ENCODE data around the gene B3GNT5. TPM values are rescaled to one million over a fixed set of nuclear protein-coding genes. Genes with fewer than 3 reads are reported as not detected.

Gene B3GNT5
- total RNA-seq, 1 donor, result 37.6 TPM

GRCh38 chr3:183285318-183285717 lies 32.3 kb downstream of the B3GNT5 start:
- H3K4me3 ChIP-seq (ENCODE audit: low read length), result no peak overlapping the region
- no peaks in the 10 kb centered on the region for H3K27me3 ChIP-seq (ENCODE audit: insufficient read depth, low read length)
- H3K4me1 ChIP-seq (ENCODE audit: insufficient read depth, low read length), result peaks cover 22% of the 10 kb centered on the region
- H3K9me3 ChIP-seq (ENCODE audit: low read depth, low read length), result no peaks in the 10 kb centered on the region

- no peaks in the 10 kb centered on the region for H3K9me3 ChIP-seq (ENCODE audit: low read depth, low read length)
- H3K4me3 ChIP-seq (ENCODE audit: low read length), result no peak overlapping the region
- H3K27me3 ChIP-seq (ENCODE audit: insufficient read depth, low read length), result no peaks in the 10 kb centered on the region
- H3K4me1 ChIP-seq (ENCODE audit: insufficient read depth, low read length), result peaks cover 22% of the 10 kb centered on the region
Observed at GRCh38 chr3:183285828-183286457, 32.9 kb downstream of the B3GNT5 start.

DNA sequence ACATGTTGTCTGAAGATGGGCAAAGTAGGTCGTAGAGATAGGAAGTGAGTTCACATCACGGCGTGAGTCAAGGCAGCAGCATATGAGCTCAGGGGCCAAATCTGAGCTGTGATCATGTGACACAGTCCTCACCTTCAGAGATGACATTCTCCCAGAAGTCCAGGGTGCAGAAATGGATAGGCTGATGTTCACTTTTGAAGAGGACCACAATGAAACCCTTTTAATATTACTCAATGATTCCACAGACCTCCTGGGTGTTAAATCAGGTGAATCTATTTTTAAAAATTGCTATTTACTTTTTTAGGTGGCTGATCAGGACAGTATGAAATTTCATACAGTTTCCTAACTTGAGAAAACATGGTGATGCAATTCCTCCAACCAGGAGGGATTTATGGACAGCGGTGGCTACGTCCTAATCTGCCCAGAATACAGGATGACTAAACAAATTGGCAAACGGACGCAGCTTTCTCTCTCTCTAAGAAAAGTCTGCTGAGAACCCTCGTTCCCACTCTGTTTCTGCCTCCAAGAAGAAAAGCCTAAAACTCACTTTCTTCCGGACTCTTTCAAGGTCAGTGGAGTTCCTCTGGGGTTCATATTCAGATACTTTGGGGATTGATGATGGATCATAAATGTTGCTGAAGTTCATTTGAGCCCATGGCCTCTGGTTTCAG lies 34.4 kb downstream of the B3GNT5 start:
- Histone ChIP-seq H3K4me1 (ENCODE audit: insufficient read depth, low read length) (peaks cover 22% of the 10 kb centered on the region), H3K4me3 (ENCODE audit: low read length) (no peak overlapping the region), H3K27me3 (ENCODE audit: insufficient read depth, low read length) (no peaks in the 10 kb centered on the region), H3K9me3 (ENCODE audit: low read depth, low read length) (no peaks in the 10 kb centered on the region)

DNA sequence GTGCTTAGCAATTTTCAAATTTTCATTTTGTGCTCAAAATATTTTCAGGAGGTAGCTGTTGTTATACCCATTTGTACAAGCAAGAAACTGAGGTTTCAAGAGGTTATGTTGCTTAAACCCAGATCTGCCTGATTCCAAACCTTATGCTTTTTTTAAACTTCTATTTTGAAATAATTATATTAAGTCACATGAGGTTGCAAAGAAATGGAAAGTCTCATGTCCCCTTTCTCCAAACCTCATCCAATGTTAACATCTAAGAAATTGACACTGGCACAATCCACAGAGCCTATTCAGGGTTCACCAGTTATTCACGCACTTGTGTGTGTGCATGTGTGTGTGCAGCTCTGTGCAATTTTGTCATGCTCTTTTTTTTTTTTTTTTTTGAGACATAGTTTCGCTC lies 35.1 kb downstream of the B3GNT5 start:
- Histone ChIP-seq H3K4me3 (ENCODE audit: low read length) (no peak overlapping the region), H3K27me3 (ENCODE audit: insufficient read depth, low read length) (no peaks in the 10 kb centered on the region), H3K9me3 (ENCODE audit: low read depth, low read length) (no peaks in the 10 kb centered on the region), H3K4me1 (ENCODE audit: insufficient read depth, low read length) (peaks cover 22% of the 10 kb centered on the region)

DNA sequence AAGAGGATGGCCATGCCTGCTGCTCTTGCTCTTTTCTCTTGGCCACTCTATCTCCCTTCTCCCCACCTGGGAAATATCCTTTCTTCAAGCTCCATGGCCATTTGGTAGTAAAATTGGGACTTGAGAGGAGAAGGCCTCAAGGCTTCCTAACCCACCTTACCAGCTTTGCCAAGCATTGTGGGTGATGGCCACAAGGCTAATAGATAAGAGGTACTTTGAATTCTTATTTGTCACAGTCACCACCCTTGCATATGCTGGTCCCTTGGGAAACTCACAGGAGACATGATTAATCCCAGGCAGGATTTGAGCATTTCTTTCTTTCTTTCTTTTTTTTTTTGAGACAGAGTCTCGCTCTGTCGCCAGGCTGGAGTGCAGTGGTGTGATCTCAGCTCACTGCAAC lies 37.2 kb downstream of the B3GNT5 start:
- no peaks in the 10 kb centered on the region for H3K9me3 ChIP-seq (ENCODE audit: low read depth, low read length)
- peaks cover 24% of the 10 kb centered on the region for H3K4me1 ChIP-seq (ENCODE audit: insufficient read depth, low read length)
- H3K4me3 ChIP-seq (ENCODE audit: low read length), result no peak overlapping the region
- no peaks in the 10 kb centered on the region for H3K27me3 ChIP-seq (ENCODE audit: insufficient read depth, low read length)

DNA sequence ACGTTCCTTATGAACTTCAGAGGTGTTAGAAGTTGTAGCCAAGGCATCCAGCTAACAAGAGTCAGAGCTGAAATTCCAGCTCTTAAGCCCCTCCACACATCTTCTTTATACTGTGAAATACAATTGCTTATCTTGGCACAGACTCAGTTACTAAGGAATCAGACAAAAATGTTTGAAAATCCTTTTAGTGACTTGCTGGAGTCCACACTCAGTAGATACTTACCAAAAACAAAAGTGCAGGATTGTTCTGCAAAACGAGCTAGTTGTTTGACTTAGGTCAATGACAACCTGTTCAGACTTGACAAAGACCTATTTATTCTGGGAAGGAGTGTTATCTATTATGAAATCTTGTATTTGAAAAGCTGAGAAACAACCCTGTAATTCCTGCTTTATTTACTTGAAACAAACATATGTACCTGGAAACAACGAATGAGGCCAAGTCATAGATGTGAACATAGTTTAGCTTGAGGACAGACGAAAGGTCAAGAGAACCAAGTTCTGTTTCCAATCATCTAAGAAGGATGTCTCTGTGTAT lies 38.5 kb downstream of the B3GNT5 start:
- H3K9me3 ChIP-seq (ENCODE audit: low read depth, low read length), result no peaks in the 10 kb centered on the region
- H3K4me1 ChIP-seq (ENCODE audit: insufficient read depth, low read length), result peaks cover 24% of the 10 kb centered on the region
- H3K4me3 ChIP-seq (ENCODE audit: low read length), result no peak overlapping the region
- H3K27me3 ChIP-seq (ENCODE audit: insufficient read depth, low read length), result no peaks in the 10 kb centered on the region

GRCh38 chr3:183293966-183294365 lies 40.9 kb downstream of the B3GNT5 start:
- Histone ChIP-seq H3K4me3 (ENCODE audit: low read length) (no peak overlapping the region), H3K4me1 (ENCODE audit: insufficient read depth, low read length) (peaks cover 28% of the 10 kb centered on the region), H3K9me3 (ENCODE audit: low read depth, low read length) (no peaks in the 10 kb centered on the region), H3K27me3 (ENCODE audit: insufficient read depth, low read length) (no peaks in the 10 kb centered on the region)

- no peaks in the 10 kb centered on the region for H3K9me3 ChIP-seq (ENCODE audit: low read depth, low read length)
- H3K4me1 ChIP-seq (ENCODE audit: insufficient read depth, low read length), result peaks cover 32% of the 10 kb centered on the region
- H3K4me3 ChIP-seq (ENCODE audit: low read length), result no peak overlapping the region
- no peaks in the 10 kb centered on the region for H3K27me3 ChIP-seq (ENCODE audit: insufficient read depth, low read length)
Observed at GRCh38 chr3:183295211-183295610, 42.2 kb downstream of the B3GNT5 start.

DNA sequence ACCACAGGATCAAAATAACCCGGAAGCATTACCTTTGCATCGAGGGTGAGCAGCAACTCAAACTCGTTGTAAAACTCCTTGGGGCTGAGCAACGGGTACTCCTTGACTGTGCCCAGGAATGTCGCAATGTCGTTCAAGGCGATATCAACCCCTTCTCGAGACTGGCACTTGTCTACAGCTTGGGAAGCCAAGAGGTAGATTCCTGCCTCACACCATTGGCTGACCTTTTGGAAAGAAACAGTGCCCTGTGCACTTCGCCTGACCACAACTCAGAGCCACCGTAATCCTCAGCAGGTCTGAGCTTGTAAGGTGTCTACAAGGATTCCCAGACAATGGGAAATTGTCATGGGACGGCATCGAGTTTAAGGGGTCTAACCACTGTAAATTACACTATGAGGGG lies 43.9 kb downstream of the B3GNT5 start:
- Histone ChIP-seq H3K27me3 (ENCODE audit: insufficient read depth, low read length) (no peaks in the 10 kb centered on the region), H3K4me1 (ENCODE audit: insufficient read depth, low read length) (peaks cover 32% of the 10 kb centered on the region), H3K4me3 (ENCODE audit: low read length) (no peak overlapping the region), H3K9me3 (ENCODE audit: low read depth, low read length) (no peaks in the 10 kb centered on the region)

- H3K27me3 ChIP-seq (ENCODE audit: insufficient read depth, low read length), result no peaks in the 10 kb centered on the region
- H3K4me1 ChIP-seq (ENCODE audit: insufficient read depth, low read length), result peaks cover 38% of the 10 kb centered on the region
- no peak overlapping the region for H3K4me3 ChIP-seq (ENCODE audit: low read length)
- H3K9me3 ChIP-seq (ENCODE audit: low read depth, low read length), result no peaks in the 10 kb centered on the region
Observed at GRCh38 chr3:183298701-183299153, 45.7 kb downstream of the B3GNT5 start.

- Histone ChIP-seq H3K4me1 (ENCODE audit: insufficient read depth, low read length) (peaks cover 38% of the 10 kb centered on the region), H3K4me3 (ENCODE audit: low read length) (no peak overlapping the region), H3K27me3 (ENCODE audit: insufficient read depth, low read length) (no peaks in the 10 kb centered on the region), H3K9me3 (ENCODE audit: low read depth, low read length) (no peaks in the 10 kb centered on the region)
Observed at GRCh38 chr3:183299976-183300375, 46.9 kb downstream of the B3GNT5 start.

- H3K27me3 ChIP-seq (ENCODE audit: insufficient read depth, low read length), result no peaks in the 10 kb centered on the region
- H3K9me3 ChIP-seq (ENCODE audit: low read depth, low read length), result no peaks in the 10 kb centered on the region
- no peak overlapping the region for H3K4me3 ChIP-seq (ENCODE audit: low read length)
- H3K4me1 ChIP-seq (ENCODE audit: insufficient read depth, low read length), result peaks cover 31% of the 10 kb centered on the region
Observed at GRCh38 chr3:183300996-183301562, 48.0 kb downstream of the B3GNT5 start.

- Histone ChIP-seq H3K4me1 (ENCODE audit: insufficient read depth, low read length) (peaks cover 37% of the 10 kb centered on the region), H3K4me3 (ENCODE audit: low read length) (no peak overlapping the region), H3K9me3 (ENCODE audit: low read depth, low read length) (no peaks in the 10 kb centered on the region), H3K27me3 (ENCODE audit: insufficient read depth, low read length) (no peaks in the 10 kb centered on the region)
Observed at GRCh38 chr3:183301937-183302580, 49.0 kb downstream of the B3GNT5 start.

DNA sequence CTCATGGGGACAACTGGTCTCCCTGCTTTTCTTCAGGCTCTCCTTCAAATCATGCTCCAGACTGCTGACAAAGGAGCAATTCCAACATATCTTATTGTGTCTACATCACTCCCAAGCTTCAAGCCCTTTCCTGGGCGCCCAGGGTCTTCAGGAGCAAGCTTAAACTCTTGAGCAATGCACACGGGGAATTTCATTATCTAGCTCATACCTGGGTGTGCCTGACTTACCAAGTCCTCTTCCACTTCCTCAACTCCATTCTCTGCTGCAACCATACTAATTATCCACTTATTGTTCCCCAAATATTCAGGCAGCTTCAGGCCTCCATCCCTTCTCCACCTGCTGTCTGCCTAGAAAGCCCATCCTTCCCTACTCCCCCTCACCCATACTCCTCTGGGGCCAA lies 50.6 kb downstream of the B3GNT5 start:
- no peak overlapping the region for H3K4me3 ChIP-seq (ENCODE audit: low read length)
- H3K4me1 ChIP-seq (ENCODE audit: insufficient read depth, low read length), result peaks cover 42% of the 10 kb centered on the region
- no peaks in the 10 kb centered on the region for H3K9me3 ChIP-seq (ENCODE audit: low read depth, low read length)
- H3K27me3 ChIP-seq (ENCODE audit: insufficient read depth, low read length), result no peaks in the 10 kb centered on the region

Data from mononuclear cell (primary cell).